HepG2 (cell line): Measurements from ENCODE around the gene DCAF8. TPM values are rescaled to one million over a fixed set of nuclear protein-coding genes. Genes with fewer than 3 reads are reported as not detected.

Experiments
- ATM ChIP-seq: fragments of 450-650 bp; IDR thresholded peaks from 2 replicates; pipeline ENCODE4 v1.7.1; 2017; ENCODE audit warnings: mild to moderate bottlenecking, borderline replicate concordance
- JUNB ChIP-seq: sonication (generic); formaldehyde crosslinking; IDR thresholded peaks from 2 replicates; pipeline ENCODE4 v1.8.0; 2022; ENCODE audit warnings: missing genetic modification reagents, mild to moderate bottlenecking, borderline replicate concordance
- KDM5A ChIP-seq: fragments of 200-600 bp; sonication (generic); IDR thresholded peaks from 2 replicates; pipeline ENCODE4 v1.7.0; 2018; ENCODE audit warnings: antibody characterized with exemption, mild to moderate bottlenecking, low read length, borderline replicate concordance
- MAFG ChIP-seq: sonication (generic); formaldehyde crosslinking; IDR thresholded peaks from 2 replicates; pipeline ENCODE4 v1.5.1; 2020; ENCODE audit warnings: mild to moderate bottlenecking, missing genetic modification reagents
- NFE2L1 ChIP-seq: sonication (generic); formaldehyde crosslinking; IDR thresholded peaks from 2 replicates; pipeline ENCODE4 v1.4.0; 2020; ENCODE audit warnings: missing genetic modification reagents, mild to moderate bottlenecking, borderline replicate concordance
- NFKB2 ChIP-seq: sonication (generic); formaldehyde crosslinking; IDR thresholded peaks from 2 replicates; pipeline ENCODE4 v1.4.0; 2020; ENCODE audit warnings: missing genetic modification reagents, borderline replicate concordance
- NFKBIZ ChIP-seq: IDR thresholded peaks from 2 replicates; pipeline ENCODE4 v1.6.1; 2018; ENCODE audit warnings: missing genetic modification reagents, missing compliant biosample characterization
- PREB ChIP-seq: sonication (generic); formaldehyde crosslinking; IDR thresholded peaks from 2 replicates; pipeline ENCODE4 v1.4.0; 2020; ENCODE audit warnings: missing genetic modification reagents
- RXRB ChIP-seq: IDR thresholded peaks from 2 replicates; pipeline ENCODE4 v1.6.1; 2016; ENCODE audit warnings: borderline replicate concordance, missing genetic modification reagents, missing compliant biosample characterization
- SCMH1 ChIP-seq: sonication (generic); formaldehyde crosslinking; IDR thresholded peaks from 2 replicates; pipeline ENCODE4 v1.9.0; 2021; ENCODE audit warnings: missing genetic modification reagents, mild to moderate bottlenecking, borderline replicate concordance
- SIX4 ChIP-seq: sonication (generic); formaldehyde crosslinking; IDR thresholded peaks from 2 replicates; pipeline ENCODE4 v1.4.0; 2020; ENCODE audit warnings: missing genetic modification reagents
- SMC3 ChIP-seq: IDR thresholded peaks from 2 replicates; pipeline ENCODE4 v1.6.1; 2011; ENCODE audit warnings: low read length, improper control_type of control experiment
- SNAPC2 ChIP-seq: sonication (generic); formaldehyde crosslinking; IDR thresholded peaks from 2 replicates; pipeline ENCODE4 v1.8.1; 2022; ENCODE audit warnings: mild to moderate bottlenecking, missing genetic modification reagents
- TBX3 ChIP-seq: fragments of 450-650 bp; IDR thresholded peaks from 2 replicates; pipeline ENCODE4 v1.6.1; 2017; ENCODE audit warnings: antibody characterized with exemption, mild to moderate bottlenecking, inconsistent platforms, borderline replicate concordance
- polyA plus RNA-seq, 8 experiments: library from polyadenylated mRNA; depleted of rRNA in 3 of 8; stranded (reverse) in 7 of 8; unstranded in 1 of 8; fragments of >200 nt; fragmentation: Illumina TruSeq in 4 of 8; extraction: Trizol in 4 of 8; gene quantifications; 2 replicates each; pipeline versions ENCODE4 v1.2.1 to v1.2.3, GENCODE V29; 2011 to 2016; ENCODE audit warnings: low read depth in 4 of 8, missing spikeins in 1 of 8, mixed read lengths in 1 of 8; ENCODE audit not compliant: insufficient read depth in 1 of 8
- total RNA-seq, 5 experiments: library from RNA; depleted of rRNA; stranded (reverse); fragments of >200 nt; fragmentation: Illumina TruSeq; extraction: Trizol; gene quantifications; 2 replicates each; pipeline ENCODE4 v1.2.3, GENCODE V29; 2016; ENCODE audit warnings: low read depth in 1 of 5
- TF ChIP-seq, protein P1 (sequence below): sonication (generic); formaldehyde crosslinking; IDR thresholded peaks from 2 replicates; pipeline ENCODE4 v1.4.0; 2020; ENCODE audit warnings: mild to moderate bottlenecking, missing genetic modification reagents, borderline replicate concordance
- TF ChIP-seq, protein P2 (sequence below): sonication (generic); formaldehyde crosslinking; IDR thresholded peaks from 2 replicates; pipeline ENCODE4 v1.8.0; 2022; ENCODE audit warnings: missing genetic modification reagents, mild to moderate bottlenecking, inconsistent platforms, borderline replicate concordance
- TF ChIP-seq, protein P3 (sequence below): sonication (generic); formaldehyde crosslinking; IDR thresholded peaks from 2 replicates; pipeline ENCODE4 v1.4.0; 2020; ENCODE audit warnings: missing genetic modification reagents, borderline replicate concordance

Gene DCAF8
- total and polyA plus RNA-seq, 2 of the 13 experiments (the other 11 are each of a cell fraction or from before 2014, with no cell fraction given) = 73.4 to 79.8 TPM

DNA sequence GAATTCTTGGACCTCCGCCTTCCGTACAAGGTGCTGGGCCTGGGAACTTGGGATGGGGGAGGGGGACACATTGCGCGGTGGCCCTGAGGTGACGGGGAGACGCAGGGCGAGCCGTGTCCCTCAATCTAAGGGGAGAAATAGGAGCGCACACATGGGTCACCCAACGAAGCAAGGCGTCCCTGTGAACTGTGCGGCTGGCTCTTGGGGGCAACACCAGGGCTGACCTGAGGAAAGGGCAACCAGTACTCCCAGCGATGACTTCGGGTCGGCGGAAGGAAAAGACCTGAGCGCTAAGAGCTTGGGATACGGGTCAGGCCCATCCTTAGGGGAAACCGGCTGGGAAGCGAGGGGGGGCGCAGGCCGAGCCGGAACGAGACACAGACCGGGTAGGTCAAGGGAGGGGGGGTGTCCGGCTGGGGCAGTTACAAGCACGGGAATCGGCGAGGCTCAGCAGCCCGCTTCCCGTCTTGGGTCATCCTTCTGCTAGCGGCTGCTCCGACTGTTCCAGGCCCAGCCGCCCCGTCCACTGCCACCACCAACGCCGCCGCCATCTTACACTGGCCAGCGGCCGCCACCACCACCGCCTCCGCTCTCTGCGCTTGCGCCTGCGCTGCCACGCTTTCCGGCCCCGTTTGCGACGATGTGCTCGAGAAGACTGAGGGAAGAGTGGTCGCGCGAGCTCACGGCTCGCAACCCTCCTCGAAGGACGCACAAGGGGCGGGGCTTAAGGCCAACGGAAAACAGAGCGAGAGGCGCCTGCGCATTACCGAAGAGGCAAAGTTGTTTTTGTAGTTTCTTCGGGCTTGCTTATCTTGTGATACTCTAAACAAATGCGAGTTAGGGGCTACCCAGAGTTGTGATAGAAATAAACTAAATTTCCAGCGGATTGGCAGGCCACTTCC lies at the start of gene DCAF8 (continued):
- TF ChIP-seq, protein P1, sequence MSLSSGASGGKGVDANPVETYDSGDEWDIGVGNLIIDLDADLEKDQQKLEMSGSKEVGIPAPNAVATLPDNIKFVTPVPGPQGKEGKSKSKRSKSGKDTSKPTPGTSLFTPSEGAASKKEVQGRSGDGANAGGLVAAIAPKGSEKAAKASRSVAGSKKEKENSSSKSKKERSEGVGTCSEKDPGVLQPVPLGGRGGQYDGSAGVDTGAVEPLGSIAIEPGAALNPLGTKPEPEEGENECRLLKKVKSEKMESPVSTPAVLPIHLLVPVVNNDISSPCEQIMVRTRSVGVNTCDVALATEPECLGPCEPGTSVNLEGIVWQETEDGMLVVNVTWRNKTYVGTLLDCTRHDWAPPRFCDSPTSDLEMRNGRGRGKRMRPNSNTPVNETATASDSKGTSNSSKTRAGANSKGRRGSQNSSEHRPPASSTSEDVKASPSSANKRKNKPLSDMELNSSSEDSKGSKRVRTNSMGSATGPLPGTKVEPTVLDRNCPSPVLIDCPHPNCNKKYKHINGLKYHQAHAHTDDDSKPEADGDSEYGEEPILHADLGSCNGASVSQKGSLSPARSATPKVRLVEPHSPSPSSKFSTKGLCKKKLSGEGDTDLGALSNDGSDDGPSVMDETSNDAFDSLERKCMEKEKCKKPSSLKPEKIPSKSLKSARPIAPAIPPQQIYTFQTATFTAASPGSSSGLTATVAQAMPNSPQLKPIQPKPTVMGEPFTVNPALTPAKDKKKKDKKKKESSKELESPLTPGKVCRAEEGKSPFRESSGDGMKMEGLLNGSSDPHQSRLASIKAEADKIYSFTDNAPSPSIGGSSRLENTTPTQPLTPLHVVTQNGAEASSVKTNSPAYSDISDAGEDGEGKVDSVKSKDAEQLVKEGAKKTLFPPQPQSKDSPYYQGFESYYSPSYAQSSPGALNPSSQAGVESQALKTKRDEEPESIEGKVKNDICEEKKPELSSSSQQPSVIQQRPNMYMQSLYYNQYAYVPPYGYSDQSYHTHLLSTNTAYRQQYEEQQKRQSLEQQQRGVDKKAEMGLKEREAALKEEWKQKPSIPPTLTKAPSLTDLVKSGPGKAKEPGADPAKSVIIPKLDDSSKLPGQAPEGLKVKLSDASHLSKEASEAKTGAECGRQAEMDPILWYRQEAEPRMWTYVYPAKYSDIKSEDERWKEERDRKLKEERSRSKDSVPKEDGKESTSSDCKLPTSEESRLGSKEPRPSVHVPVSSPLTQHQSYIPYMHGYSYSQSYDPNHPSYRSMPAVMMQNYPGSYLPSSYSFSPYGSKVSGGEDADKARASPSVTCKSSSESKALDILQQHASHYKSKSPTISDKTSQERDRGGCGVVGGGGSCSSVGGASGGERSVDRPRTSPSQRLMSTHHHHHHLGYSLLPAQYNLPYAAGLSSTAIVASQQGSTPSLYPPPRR = peak; percentile 60; the same call in 1 of the 2 replicates
- TF ChIP-seq, protein P2, sequence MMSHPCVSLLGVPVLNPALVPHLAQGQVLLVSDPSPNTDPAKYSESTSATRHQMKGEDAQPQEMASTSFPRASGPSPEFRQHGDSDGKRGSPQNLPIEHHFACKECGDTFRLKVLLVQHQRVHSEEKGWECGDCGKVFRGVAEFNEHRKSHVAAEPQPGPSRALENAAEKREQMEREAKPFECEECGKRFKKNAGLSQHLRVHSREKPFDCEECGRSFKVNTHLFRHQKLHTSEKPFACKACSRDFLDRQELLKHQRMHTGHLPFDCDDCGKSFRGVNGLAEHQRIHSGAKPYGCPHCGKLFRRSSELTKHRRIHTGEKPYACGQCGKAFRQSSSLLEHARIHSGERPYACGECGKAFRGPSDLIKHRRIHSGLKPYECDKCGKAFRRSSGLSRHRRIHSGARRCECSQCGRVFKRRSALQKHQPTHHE (CRISPR knock-in tag) = 0 out of 2 replicates have a peak, but pooled peaks have one; percentile 52
- no peak for TF ChIP-seq NFKBIZ (CRISPR knock-in tag)
- no peak for TF ChIP-seq SCMH1 (CRISPR knock-in tag)
- peak; percentile 78 for TF ChIP-seq NFKB2 (CRISPR knock-in tag)
- peak; percentile 22; the same call in 1 of the 2 replicates for TF ChIP-seq SNAPC2 (CRISPR knock-in tag)
- peak; percentile 50; the same call in 1 of the 2 replicates for TF ChIP-seq NFE2L1
- TF ChIP-seq MAFG (CRISPR knock-in tag) = no peak
- TF ChIP-seq TBX3 = no peak
- peak; percentile 32 for TF ChIP-seq KDM5A
- no peak for TF ChIP-seq PREB (CRISPR knock-in tag)
- TF ChIP-seq SIX4 (CRISPR knock-in tag) = peak; percentile 64; the same call in 1 of the 2 replicates
- TF ChIP-seq RXRB (CRISPR knock-in tag) = no peak; the same call in none of the 2 replicates
- TF ChIP-seq, protein P3, sequence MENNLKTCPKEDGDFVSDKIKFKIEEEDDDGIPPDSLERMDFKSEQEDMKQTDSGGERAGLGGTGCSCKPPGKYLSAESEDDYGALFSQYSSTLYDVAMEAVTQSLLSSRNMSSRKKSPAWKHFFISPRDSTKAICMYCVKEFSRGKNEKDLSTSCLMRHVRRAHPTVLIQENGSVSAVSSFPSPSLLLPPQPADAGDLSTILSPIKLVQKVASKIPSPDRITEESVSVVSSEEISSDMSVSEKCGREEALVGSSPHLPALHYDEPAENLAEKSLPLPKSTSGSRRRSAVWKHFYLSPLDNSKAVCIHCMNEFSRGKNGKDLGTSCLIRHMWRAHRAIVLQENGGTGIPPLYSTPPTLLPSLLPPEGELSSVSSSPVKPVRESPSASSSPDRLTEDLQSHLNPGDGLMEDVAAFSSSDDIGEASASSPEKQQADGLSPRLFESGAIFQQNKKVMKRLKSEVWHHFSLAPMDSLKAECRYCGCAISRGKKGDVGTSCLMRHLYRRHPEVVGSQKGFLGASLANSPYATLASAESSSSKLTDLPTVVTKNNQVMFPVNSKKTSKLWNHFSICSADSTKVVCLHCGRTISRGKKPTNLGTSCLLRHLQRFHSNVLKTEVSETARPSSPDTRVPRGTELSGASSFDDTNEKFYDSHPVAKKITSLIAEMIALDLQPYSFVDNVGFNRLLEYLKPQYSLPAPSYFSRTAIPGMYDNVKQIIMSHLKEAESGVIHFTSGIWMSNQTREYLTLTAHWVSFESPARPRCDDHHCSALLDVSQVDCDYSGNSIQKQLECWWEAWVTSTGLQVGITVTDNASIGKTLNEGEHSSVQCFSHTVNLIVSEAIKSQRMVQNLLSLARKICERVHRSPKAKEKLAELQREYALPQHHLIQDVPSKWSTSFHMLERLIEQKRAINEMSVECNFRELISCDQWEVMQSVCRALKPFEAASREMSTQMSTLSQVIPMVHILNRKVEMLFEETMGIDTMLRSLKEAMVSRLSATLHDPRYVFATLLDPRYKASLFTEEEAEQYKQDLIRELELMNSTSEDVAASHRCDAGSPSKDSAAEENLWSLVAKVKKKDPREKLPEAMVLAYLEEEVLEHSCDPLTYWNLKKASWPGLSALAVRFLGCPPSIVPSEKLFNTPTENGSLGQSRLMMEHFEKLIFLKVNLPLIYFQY = no peak
- no peak for TF ChIP-seq ATM
- no peak for TF ChIP-seq SMC3
- no peak for TF ChIP-seq JUNB
